ENCODE data around the gene PROX1.

PROX1 gene

GRCh38 chr1:213987927-213988506 is at the start of gene PROX1:
PROX1 (plus strand) TSS chr1:213987973; CDS start chr1:213996536, 8,563 bp downstream.
- peak; percentile 94 for ATAC-seq
- 0 out of 2 replicates have a peak, but pooled peaks have one; percentile 30 for TF ChIP-seq TOX (CRISPR knock-in tag; IDR thresholded peaks at IDR 0.05; ENCODE audit: borderline replicate concordance)
- TF ChIP-seq POU6F1 (CRISPR knock-in tag; IDR thresholded peaks at IDR 0.05; ENCODE audit: borderline replicate concordance, low read depth), result no peak

- TF ChIP-seq CSRNP3 (CRISPR knock-in tag; IDR thresholded peaks at IDR 0.05), result no peak
- no peak for TF ChIP-seq ZNF8 (CRISPR knock-in tag; IDR thresholded peaks at IDR 0.05)
- no peak for TF ChIP-seq ZNF70 (CRISPR knock-in tag; IDR thresholded peaks at IDR 0.05)
- no peak for TF ChIP-seq SNAI2 (CRISPR knock-in tag; IDR thresholded peaks at IDR 0.05)
- TF ChIP-seq PPARA (CRISPR knock-in tag; IDR thresholded peaks at IDR 0.05; ENCODE audit: borderline replicate concordance), result no peak
- TF ChIP-seq ARNTL (CRISPR knock-in tag; IDR thresholded peaks at IDR 0.05; ENCODE audit: borderline replicate concordance, low read depth), result no peak
- TF ChIP-seq POU6F1 (CRISPR knock-in tag; IDR thresholded peaks at IDR 0.05; ENCODE audit: borderline replicate concordance, low read depth), result no peak
- no peak for TF ChIP-seq ZFP30 (CRISPR knock-in tag; IDR thresholded peaks at IDR 0.05)
- TF ChIP-seq CREB5 (CRISPR knock-in tag; IDR thresholded peaks at IDR 0.05; ENCODE audit: low read depth), result no peak
- TF ChIP-seq, protein P1, sequence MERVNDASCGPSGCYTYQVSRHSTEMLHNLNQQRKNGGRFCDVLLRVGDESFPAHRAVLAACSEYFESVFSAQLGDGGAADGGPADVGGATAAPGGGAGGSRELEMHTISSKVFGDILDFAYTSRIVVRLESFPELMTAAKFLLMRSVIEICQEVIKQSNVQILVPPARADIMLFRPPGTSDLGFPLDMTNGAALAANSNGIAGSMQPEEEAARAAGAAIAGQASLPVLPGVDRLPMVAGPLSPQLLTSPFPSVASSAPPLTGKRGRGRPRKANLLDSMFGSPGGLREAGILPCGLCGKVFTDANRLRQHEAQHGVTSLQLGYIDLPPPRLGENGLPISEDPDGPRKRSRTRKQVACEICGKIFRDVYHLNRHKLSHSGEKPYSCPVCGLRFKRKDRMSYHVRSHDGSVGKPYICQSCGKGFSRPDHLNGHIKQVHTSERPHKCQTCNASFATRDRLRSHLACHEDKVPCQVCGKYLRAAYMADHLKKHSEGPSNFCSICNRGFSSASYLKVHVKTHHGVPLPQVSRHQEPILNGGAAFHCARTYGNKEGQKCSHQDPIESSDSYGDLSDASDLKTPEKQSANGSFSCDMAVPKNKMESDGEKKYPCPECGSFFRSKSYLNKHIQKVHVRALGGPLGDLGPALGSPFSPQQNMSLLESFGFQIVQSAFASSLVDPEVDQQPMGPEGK (CRISPR knock-in tag; IDR thresholded peaks at IDR 0.05; ENCODE audit: borderline replicate concordance), result no peak
- no peak for TF ChIP-seq OSR1 (CRISPR knock-in tag; IDR thresholded peaks at IDR 0.05)
- TF ChIP-seq ESRRG (CRISPR knock-in tag; IDR thresholded peaks at IDR 0.05), result no peak
- TF ChIP-seq TOX (CRISPR knock-in tag; IDR thresholded peaks at IDR 0.05; ENCODE audit: borderline replicate concordance), result no peak
- no peak for TF ChIP-seq ISL1 (CRISPR knock-in tag; IDR thresholded peaks at IDR 0.05)
- no peak for TF ChIP-seq RARB (CRISPR knock-in tag; IDR thresholded peaks at IDR 0.05)
- TF ChIP-seq BACH2 (CRISPR knock-in tag; IDR thresholded peaks at IDR 0.05; ENCODE audit: borderline replicate concordance), result no peak
- no peak for TF ChIP-seq CSDC2 (CRISPR knock-in tag; IDR thresholded peaks at IDR 0.05)
- TF ChIP-seq ZC3H10 (CRISPR knock-in tag; IDR thresholded peaks at IDR 0.05), result no peak
- TF ChIP-seq ZFP3 (CRISPR knock-in tag; IDR thresholded peaks at IDR 0.05), result no peak
- no peak for ATAC-seq
Observed at GRCh38 chr1:213938776-213939175, 49.0 kb upstream of the PROX1 start.

DNA sequence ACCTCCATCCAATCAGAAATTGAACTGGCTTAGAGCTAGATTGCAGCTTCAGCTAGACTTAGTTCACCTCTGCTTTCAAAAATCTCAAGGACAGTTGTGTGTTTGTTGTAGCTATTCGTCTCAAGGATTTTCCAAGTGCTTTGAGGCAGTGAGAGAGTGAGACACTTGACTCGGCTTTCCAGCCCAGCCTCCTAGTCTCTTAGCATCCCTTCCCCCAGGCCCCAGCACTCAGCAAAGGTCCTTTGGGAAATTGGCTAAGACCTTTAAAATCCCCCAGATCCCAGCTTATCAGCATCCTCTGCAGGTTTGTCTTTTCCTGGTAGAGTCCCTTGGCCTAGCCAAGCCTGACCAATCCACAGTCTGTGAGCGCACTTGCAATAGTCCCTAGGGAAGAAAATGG is 47.9 kb upstream of the PROX1 start:
- no peak for ATAC-seq
- TF ChIP-seq ZNF8 (CRISPR knock-in tag; IDR thresholded peaks at IDR 0.05) (no peak), TOX (CRISPR knock-in tag; IDR thresholded peaks at IDR 0.05; ENCODE audit: borderline replicate concordance) (no peak), ZNF70 (CRISPR knock-in tag; IDR thresholded peaks at IDR 0.05) (no peak), OSR1 (CRISPR knock-in tag; IDR thresholded peaks at IDR 0.05) (no peak), PPARA (CRISPR knock-in tag; IDR thresholded peaks at IDR 0.05; ENCODE audit: borderline replicate concordance) (no peak), CSDC2 (CRISPR knock-in tag; IDR thresholded peaks at IDR 0.05) (no peak)
- TF ChIP-seq, protein P1 (CRISPR knock-in tag; IDR thresholded peaks at IDR 0.05; ENCODE audit: borderline replicate concordance), result no peak
